H54 (cell line): Measurements from ENCODE around the gene TCAP.

Experiments used
- DNase-seq: peaks from one replicate; pipeline ENCODE4 v3.0.0; 2011; ENCODE audit warnings: low spot score, mixed read lengths; ENCODE audit not compliant: insufficient read length
- FAIRE-seq: peaks from 3 replicates; lab custom pipeline; 2011; peaks lifted over from hg19 to GRCh38; lab: Jason Lieb, UNC
- POLR2A ChIP-seq: IDR thresholded peaks from 2 replicates; pipeline ENCODE4 v1.6.1; 2011; ENCODE audit warnings: low read depth, mild to moderate bottlenecking, low read length

TCAP gene

GRCh38 chr17:39672522-39673334 is 7.6 kb downstream of the TCAP start:
- no peak for TF ChIP-seq POLR2A
- DNase-seq, result no peak
- no peak for FAIRE-seq

GRCh38 chr17:39673335-39674081 is 8.4 kb downstream of the TCAP start:
- DNase-seq (no peak), FAIRE-seq (no peak)
- TF ChIP-seq POLR2A, result no peak

- TF ChIP-seq POLR2A, result no peak
- FAIRE-seq, result no peak
- DNase-seq, result no peak
Measured at GRCh38 chr17:39674179-39674578, 9.0 kb downstream of the TCAP start.

GRCh38 chr17:39674702-39675389 is 9.7 kb downstream of the TCAP start:
- DNase-seq (no peak), FAIRE-seq (no peak)
- no peak for TF ChIP-seq POLR2A

- no peak for TF ChIP-seq POLR2A
- no peak for DNase-seq
- no peak for FAIRE-seq
Measured at GRCh38 chr17:39675390-39676082, 10.4 kb downstream of the TCAP start.

- DNase-seq (no peak), FAIRE-seq (no peak)
- TF ChIP-seq POLR2A, result no peak
Measured at GRCh38 chr17:39676198-39676819, 11.2 kb downstream of the TCAP start.

GRCh38 chr17:39677072-39677471 is 11.9 kb downstream of the TCAP start:
- FAIRE-seq (no peak), DNase-seq (no peak)
- no peak for TF ChIP-seq POLR2A

- no peak for FAIRE-seq
- DNase-seq, result no peak
- TF ChIP-seq POLR2A, result no peak
Measured at GRCh38 chr17:39677542-39678339, 12.6 kb downstream of the TCAP start.

- no peak for FAIRE-seq
Measured at GRCh38 chr17:39678340-39679116, 13.4 kb downstream of the TCAP start.

GRCh38 chr17:39679521-39680192 is 14.5 kb downstream of the TCAP start:
- FAIRE-seq, result no peak
- no peak for DNase-seq
- no peak for TF ChIP-seq POLR2A

More at GRCh38 chr17:39678340-39679116, 13.4 kb downstream of the TCAP start:
- DNase-seq, result no peak
- TF ChIP-seq POLR2A, result no peak

- no peak for TF ChIP-seq POLR2A
- DNase-seq, result no peak
- no peak for FAIRE-seq
Measured at GRCh38 chr17:39683295-39683939, 18.3 kb downstream of the TCAP start.
